Left kidney (tissue), 2 donors: ENCODE data around the gene HIVEP3. TPM values are rescaled to one million over a fixed set of nuclear protein-coding genes. Genes with fewer than 3 reads are reported as not detected.

Source experiments
- DNase-seq: peaks from one replicate; pipeline ENCODE4 v3.0.0-alpha.2; 2013
- polyA plus RNA-seq: library from polyadenylated mRNA; unstranded; fragments of 120-200 nt; gene quantifications from one replicate; pipeline ENCODE4 v1.2.1, GENCODE V29; 2013; ENCODE audit not compliant: insufficient read length

Gene HIVEP3
- polyA plus RNA-seq, 1 donor = 4.0 TPM

DNA sequence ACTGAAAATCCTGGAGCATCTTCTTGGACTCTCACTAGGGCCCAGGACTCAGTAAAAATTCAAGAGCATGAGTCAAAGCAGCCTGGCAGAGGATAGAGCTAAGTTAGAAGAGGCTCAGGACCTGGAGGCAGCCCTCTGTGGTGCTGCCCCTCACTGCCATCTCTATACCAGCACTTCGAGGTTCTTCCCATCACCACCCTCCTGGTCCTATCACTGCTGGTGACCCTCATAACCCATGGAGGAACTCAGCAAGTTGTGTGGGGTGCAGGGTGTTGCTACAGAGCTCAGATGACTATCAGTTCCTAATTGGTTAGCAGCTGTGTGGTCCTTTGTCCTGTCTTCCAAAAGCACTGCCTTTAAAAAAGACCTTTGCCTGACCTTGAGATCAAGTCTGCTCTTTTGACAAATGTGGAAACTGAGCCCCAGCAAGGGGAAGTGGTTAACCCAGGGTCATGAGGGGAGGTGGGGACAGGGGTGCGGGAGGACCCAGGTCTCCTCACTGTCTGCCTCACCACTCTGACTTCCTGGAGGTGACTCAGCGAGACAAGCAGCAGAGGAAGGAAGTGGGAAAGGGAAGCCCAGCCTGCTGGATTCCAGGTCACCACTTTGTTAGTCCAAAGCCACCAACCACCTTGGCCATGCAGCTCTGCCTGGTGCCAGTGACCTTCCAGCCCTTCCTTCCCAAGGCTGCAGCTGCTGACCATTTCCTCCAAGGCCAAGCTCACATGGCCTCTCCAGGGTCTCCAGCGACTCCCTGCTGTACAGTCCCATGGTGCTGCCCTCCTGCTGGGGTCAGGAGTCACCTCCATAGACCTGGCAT, 234.8 kb downstream of the HIVEP3 start:
- no peak for DNase-seq

DNA sequence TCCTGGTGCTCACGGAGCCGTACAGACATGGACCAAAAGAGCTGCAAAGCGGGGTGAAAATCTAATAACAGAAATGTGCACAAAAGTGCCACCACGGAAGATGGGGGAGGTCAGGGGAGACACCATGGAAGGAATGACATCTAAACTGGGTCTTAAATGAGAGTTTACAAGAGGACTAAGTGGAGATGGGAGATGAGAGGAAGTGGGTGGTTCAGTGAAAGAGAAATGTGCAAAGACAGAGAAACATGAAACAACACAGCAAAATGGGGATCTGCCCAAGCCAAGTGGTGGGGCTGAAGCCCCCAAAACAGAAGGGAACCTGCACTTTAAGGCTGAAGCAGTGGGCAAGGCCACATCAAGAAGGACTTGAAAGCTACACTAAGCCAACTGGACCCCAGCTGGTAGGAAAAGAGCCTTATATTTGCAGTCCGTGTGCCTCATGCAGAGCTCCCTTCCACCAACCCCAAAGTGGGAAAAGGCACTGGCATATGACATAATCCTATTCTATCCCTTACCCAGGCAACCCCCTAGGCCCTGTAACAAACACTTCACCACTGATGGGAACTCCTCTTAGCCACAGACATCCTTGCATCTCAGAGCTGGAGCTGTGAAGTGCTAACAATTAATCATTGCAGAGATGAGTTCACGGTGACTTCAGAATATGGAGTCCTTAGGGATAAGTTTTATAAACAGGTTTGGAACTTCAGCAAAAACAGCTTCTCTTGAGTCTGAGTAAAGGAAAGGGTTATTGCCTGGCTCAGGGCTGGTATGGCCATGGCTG, 235.7 kb downstream of the HIVEP3 start:
- no peak for DNase-seq

DNA sequence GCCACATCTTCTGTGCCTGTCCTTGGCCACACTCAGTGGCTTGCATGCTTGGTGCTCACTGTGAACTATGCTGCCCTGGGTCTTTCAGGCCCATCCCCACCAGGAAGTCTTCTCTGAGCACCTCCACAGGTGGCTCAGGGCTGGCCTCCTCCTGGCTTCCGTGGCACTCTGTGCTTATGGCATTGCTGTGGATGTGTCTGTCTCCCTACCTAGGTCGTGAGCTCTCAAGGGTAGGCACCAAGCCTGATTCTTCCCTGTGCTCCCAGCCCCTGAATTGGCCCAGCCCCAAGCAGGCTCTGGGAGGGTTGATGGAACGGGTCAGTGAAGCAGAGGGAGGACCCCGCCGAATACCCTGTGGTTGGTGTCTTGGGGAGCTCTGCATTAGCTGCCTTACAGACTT, 236.6 kb downstream of the HIVEP3 start:
- DNase-seq = no peak

DNA sequence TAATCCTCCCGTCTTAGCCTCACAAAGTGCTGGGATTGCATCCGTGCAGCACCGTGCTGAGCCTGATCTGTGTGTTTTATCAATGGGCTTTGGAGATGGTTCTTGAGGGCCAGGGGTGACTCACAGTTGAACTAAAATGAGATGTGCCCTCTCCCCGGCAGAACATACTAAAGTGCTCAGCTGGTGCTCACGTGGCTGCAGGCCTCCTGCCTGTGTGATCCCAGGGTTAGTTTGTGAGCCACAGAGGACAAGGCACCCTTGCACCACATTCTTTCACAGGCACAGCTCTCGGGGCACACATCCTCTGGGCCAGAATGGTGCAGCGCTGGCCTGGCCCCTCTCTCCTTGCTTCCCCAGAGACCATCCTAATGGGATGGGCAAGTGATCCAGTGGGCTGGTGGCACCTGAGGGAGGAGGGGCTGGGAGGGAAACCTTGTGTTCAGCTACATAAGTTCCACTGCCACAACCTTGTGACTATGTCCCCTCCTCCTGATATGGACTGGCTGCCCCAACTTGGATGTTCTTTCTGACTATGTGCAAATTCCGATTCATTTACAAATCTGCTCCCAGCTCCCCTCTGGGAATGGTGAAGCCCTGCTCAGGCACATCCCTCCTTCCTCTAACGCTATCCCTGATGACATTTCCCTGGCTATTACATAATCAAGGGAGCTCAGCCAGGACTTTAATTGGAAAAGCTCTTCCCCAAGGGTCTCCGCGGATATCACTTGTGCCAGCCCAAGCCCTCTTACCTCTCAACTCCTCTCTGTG, 237.2 kb downstream of the HIVEP3 start:
- DNase-seq = no peak

DNA sequence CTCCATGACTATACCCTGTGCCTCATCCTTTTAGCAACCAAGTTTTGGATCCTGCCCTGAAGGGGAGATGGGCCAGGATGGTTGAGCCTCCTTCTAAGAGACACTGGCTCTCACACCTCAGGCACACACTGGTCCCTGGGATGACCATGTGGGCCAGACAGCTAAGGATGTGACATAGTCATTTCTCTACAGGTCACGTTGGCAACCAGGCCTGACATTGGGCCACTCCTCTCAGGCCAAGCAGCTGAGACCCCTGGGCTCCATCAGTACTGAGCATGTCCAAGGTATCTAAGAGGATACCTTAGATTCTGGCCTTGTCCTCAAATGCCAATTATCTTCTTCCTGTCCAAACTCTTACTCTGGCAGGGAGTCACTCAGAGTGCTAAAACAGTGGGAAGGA, 238.7 kb downstream of the HIVEP3 start:
- DNase-seq = no peak

DNA sequence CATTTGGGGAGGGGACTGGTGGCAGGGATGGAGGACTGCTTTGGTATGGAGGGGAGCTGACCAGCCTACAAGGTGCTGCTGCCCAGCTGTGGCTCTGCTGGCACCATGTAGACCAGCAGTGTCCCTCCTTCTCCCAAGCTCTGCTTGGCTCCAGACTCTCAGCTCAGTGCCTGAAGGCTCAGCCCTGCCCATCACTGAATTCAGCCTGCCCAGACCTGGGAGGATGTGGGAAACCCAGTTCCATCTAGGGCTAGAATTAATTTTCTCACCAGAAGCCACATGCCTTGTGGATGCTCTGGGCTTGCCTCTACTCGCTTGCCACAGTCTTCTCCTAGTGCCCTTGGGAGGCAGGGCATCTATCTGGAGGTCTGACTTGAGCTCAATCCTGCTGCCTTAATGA, 239.2 kb downstream of the HIVEP3 start:
- DNase-seq = no peak

DNA sequence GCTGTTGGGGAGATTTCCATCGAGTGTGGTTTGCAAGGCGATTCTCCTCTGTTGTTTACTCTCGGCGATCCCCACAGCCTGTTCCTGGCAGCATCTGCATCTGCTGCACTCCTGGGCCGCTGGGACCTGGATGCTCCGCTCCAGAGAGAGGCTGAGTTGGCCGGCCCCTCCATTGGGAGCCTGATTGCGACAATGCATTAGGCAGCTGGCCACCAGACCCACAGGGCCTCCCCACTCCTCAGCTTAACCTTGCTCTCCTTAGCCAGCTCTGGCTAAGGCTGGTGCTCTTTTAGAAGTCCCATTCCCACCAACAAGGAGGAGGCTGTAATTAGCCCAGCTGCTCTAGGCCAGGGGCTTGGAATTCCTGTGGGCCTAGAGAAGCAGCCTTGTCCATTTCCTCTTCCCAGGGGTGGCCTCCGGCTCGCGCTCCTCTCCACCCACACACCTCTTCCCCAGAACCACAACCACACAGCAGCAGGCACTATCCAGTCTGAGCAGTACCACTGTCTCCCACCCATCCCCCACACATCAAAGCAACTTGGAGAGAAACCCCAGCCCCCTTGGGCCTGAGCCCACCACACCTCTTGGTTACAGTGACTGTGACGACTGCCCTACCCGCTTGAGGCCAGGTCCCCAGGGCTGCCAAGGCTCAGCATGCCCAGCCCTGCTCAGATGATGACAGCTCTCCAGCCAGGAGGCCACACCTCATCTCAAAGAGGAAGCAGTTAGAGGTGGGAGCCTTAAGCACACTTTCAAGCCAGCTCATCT, 240.4 kb downstream of the HIVEP3 start:
- DNase-seq = no peak

DNA sequence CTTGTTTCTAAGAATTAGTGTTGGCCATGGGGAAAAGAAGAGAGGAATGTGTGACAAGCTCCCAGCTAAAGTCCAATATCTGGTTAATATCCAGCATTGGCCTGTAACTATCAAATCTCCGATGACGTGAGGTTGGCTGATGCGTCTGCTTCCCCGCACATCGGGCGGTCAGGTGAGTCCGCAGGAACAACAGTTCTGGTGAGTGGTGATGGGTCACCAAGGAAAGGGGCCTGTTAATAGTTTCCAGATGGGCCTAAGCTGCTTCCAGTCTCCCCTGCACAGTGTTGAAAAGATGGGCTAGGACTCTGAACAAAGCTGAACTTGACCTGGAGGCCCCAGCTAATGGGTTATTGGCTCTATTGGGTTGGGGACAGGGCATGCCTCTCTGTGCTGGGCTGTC, 241.1 kb downstream of the HIVEP3 start:
- no peak for DNase-seq

DNA sequence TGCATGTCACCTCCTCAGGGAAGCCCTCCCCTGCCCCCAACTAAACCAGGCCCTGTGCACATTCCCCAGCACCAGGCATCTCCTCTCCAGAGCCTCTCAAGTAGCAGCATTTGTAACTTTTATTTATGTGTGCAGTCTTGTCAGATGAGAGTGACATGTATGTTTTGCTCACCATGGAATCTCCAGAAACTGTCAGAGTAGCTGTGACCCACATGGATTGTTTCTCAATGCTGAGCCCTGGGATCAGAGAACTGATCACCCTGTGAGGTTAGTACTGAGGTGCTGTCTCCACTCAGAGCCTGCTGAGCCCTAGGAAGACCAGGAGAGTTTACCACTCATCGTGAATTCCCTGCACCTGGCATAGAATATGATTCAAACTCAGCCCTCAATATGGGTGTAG, 243.3 kb downstream of the HIVEP3 start:
- no peak for DNase-seq

DNA sequence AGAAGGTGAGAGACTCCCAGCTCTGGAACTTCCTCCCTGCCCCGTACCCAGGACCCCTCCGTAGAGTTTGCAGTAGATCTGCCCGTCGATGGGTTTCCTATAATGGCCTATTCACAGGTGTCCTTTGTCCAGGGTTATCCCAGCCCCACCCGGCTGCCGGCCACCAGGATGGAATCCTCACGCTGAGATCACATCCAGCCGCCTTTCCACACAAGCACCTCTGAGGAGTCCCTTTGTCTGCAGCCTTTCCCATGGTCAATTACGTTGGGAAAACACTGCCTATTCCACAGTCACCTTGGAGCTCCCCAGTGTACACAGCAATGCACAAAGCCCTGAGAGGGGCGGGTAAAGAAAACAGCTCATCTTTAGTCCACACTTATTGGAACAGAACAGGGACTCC, 244.2 kb downstream of the HIVEP3 start:
- DNase-seq = no peak

DNA sequence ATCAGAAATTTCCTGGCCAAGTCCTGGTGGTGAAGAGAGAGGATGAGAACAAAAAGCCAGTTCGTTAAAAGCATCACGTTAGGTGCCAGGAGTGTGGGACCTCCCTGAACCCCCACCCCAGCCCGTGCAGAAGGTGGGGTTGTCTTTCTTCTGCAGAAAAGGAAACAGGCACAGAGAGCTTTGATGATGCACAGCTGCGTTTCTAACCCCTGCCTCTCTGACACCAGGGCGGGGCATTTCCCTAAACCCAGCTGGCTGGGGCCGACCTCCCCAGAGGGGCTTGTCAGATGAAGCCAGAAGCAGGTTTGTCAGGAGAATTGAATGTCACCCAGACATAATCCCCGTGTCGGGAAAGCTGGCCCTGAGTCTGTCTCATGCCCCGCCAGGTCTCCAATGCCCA, 244.9 kb downstream of the HIVEP3 start:
- no peak for DNase-seq

DNA sequence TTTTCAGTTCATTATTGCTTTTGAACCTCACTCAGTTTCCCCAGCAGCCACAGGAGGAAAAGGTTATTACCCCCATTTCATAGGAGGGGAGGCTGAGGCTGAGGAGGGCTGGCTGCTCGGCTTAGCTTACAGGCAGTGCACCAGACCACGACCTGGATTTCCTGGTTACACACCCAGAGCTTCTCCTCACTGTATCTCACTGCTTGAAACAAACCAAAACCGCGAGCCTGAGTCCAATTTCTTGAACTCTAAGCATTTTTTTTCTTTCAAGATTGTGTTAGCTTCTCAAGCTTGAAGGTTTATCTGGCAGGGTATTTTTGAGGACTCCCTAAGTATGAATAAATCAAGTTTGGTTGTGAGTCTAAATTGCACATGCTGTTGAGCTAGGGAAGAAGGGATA, 245.3 kb downstream of the HIVEP3 start:
- no peak for DNase-seq

DNA sequence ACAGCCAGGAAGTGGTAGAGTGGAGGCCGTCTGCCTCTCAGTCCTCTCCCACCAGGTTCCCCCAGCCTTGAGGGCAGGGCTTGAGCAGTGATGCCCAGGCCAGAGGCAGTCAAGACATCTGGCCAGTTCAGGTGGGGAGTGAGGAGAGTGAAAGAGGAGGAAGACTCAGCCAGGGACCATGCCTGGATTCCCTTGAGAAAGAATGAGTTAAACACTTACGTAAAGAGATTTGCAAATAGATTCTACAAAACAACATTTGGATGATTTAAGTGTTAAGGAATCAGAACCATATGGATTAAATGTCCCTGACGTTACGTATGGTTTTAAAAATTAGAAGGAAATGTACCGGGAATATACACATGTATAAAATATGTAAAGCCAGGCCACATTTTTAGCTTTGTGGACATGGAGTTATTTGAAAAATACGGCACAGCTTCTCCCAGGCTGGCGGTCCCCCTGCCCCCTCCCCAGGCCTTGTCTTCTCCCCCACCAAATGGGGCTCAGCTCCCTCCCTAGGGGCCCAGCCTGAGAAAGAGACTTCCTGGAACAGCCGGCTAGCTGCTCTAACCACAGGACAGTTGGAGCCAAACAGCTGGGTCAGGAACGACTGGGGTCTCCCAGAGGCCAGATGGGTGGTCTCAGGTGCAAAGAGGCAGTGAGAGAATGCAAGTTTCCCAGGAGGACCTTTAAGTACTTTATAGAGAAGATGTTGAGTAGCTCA, 245.9 kb downstream of the HIVEP3 start:
- no peak for DNase-seq

DNA sequence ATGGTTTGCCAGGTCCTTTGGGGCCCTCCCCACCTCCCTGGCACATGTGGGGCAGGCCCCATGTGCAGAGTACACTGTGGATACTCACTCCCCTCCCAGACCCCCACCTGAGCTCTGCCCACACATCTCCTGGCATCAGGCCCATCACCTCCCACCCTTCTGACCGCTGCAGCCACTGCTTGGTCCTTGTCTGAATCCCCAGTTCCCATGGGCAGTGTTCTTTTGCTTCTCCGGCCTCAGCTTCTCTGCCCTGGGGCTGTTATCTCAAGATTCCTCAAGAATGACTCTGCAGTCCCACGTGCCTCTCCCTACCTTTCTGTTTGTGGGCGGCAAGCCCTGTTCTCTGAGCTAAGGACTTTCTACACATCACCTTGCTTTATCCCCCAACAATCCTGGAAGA, 246.5 kb downstream of the HIVEP3 start:
- DNase-seq = no peak

DNA sequence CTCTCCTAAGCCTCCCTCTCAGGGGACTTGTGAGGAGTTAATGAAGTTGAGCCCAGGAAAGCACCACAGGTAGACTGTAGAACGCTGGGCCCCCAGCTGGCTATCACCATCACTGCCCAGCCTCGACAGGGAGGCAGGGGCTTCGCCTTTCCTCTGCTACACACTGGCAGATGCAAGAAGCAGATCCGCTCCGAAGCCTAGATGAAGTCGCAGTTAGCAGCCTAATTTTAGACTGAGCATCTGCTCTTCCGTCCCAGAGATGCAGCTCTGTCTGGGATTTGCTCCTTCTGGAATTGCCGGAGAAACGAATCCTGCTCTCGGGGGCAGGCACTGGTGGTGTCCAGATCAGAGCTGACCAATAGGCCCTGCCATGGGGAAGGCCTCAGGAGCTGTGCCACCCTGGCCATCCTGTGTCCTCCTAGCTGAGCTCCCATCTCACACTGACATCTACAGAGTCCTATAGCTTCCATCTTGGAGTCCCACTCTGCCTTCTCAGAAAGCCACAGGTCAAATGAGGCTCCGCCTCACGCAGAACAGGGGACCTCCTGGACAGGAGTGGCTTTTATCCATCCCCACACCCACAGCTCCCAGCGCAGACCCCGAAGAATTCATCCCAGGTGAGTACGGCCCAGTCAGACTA, 247.5 kb downstream of the HIVEP3 start:
- no peak for DNase-seq

DNA sequence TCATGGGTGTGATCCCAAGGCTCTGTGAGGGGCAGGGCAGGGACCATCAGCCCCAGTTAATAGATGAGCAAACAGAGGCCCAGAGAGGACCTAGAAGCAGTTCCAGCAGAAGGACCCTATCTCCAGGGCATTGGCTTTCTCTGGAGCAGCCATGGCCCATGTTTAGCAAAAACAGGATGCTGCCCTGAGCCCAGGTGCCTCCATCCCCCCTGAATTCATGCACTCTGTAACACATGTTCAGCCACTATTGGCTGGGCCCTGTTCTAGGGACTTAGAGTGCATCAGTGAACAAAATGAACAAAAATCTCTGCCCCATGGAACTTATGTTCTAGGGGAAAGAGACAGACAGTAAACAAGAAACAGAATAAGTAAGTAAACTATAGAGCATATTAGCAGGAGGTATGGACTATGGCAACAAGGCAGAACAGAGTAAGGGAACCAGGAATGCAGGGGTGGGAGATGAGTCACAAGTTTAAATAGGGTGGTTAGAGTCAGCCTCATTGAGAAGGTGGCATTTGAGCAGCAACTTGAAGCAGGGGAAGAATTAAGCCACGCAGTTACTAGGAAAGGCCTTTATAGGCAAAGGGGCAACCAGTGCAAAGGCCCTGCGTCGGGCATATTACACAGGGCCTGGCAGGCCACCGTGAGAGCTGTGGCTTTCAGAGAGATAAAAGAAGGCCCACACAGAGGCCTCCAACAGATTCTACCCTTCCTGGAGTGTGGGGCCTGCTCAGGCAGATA, 248.3 kb downstream of the HIVEP3 start:
- no peak for DNase-seq

DNA sequence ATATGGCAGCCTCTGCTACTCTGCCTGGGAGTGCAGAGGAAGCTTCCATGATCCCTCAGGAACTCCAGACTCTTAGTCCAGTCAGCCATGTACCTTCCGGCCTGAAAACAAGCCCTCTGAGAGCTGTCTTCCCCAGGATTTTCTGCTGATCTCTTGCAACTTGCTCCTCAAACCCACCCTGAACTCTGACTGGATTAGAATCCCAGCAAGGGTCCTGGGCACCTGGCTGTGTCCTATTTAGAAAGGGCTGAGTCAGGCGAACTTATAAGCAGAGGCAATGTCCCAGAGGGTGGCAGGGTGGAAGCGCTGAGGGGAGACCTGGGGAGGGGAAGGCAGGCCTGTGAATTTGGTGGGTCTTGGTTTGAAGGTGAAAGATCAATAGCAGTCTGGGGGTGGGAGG, 249.8 kb downstream of the HIVEP3 start:
- no peak for DNase-seq

DNA sequence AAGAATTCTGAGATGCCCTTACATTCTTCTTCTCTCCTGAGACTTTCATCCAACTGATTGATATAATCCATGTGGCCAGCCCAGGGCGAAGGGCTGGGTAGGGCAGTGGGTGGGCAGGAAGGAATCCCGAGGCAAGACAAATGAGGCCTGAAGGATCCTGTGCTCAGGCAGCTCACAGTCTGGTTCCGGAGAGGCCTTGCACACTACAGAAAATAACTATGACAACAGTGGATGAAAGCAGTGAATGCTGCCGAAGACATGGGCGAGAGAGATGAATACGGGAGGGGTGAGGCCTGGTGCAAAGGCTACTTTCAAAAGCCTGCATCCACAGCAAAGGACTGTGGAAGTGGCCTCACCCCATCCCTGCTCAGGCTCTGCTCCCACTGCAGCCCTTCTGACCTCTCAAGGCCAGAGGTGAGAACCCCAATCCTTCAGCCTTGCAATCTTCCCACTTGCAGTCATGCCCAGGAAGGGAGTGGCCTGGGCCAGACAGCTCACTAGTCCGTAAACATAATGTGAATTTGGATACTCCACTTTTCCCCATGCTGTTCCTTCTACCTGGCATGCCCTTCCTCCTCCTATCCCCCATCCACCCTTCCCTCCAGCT, 250.6 kb downstream of the HIVEP3 start:
- no peak for DNase-seq

DNA sequence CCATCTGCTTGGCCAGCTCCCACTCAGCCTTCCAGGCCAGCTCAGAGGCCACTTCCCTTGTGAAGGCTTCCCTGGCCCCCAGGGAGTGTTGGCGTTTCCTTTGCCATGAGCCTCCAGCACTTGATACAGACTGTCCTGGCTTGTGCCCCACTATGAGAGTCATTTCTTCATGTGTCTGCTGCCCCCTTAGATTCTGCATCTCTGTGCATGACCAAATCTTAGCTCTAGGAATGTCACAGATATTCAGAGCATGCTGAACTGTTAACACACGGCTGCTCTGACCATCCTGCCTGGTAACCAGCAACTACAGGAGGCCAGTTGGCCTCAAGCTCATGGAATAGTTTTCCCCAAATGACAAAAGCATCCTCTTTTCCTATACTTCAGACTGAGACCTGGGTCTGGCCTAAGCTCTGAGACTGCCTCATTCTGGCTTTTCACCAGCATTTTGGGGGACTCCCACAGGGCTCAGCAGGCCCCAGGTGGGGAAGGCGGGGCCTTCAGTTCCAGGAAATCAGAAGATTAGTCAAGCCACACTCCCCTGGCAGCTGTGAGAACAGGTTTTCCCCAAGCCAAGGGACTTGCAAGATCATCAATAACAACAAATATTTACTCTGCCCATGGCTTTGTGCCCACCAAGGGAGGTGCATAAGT, 251.6 kb downstream of the HIVEP3 start:
- DNase-seq = no peak
